Measurements from ENCODE around the gene LRRK1.

The LRRK1 gene

GRCh38 chr15:100905850-100906249, 13.3 kb upstream of the LRRK1 start:
- DNase-seq, result no peak

GRCh38 chr15:100908466-100908865, 10.7 kb upstream of the LRRK1 start:
- intact Hi-C loops (cut with DNase I), result no loop called here
- no peak for DNase-seq

More at GRCh38 chr15:100905850-100906249, 13.3 kb upstream of the LRRK1 start:
- intact Hi-C loops (cut with DNase I), result no loop called here

- no peak for DNase-seq
- intact Hi-C loops (cut with DNase I), result no loop called here
Measured at GRCh38 chr15:100909565-100909964, 9.6 kb upstream of the LRRK1 start.

GRCh38 chr15:100909989-100910955, 8.9 kb upstream of the LRRK1 start:
- DNase-seq, result no peak
- intact Hi-C loops (cut with DNase I), result loop anchor here (10.0 kb wide), 1 partner anchor 95 kb away; no protein-coding TSS in a partner anchor

GRCh38 chr15:100911086-100911485, 8.1 kb upstream of the LRRK1 start:
- no peak for DNase-seq
- intact Hi-C loops (cut with DNase I), result loop anchor here (10.0 kb wide), 1 partner anchor 94 kb away; no protein-coding TSS in a partner anchor

GRCh38 chr15:100913961-100914360, 5.2 kb upstream of the LRRK1 start:
- intact Hi-C loops (cut with DNase I), result loop anchor here (10.0 kb wide), 1 partner anchor 91 kb away; no protein-coding TSS in a partner anchor
- no peak for DNase-seq

- DNase-seq, result no peak
- intact Hi-C loops (cut with DNase I), result loop anchor here (10.0 kb wide), 1 partner anchor 90 kb away; no protein-coding TSS in a partner anchor
Measured at GRCh38 chr15:100914876-100915275, 4.3 kb upstream of the LRRK1 start.

GRCh38 chr15:100918034-100918689, 995 bp upstream of the LRRK1 start:
- peak; percentile 14 to 79 (median 60) for DNase-seq
- intact Hi-C loops (cut with DNase I), result loop anchor here (10.0 kb wide), 1 partner anchor 87 kb away; no protein-coding TSS in a partner anchor

GRCh38 chr15:100919481-100920405, 586 bp downstream of the LRRK1 start:
- DNase-seq, result peak in 1 of 42 donors; percentile 13
- intact Hi-C loops (cut with DNase I), result loop anchor here (10.0 kb wide), 1 partner anchor 85 kb away; no protein-coding TSS in a partner anchor

GRCh38 chr15:100920516-100921135, 1.5 kb downstream of the LRRK1 start:
- intact Hi-C loops (cut with DNase I), result no loop called here
- no peak for DNase-seq

- no peak for DNase-seq
- intact Hi-C loops (cut with DNase I), result no loop called here
Measured at GRCh38 chr15:100922192-100923040, 3.3 kb downstream of the LRRK1 start.

GRCh38 chr15:100923076-100923475, 3.9 kb downstream of the LRRK1 start:
- no peak for DNase-seq
- intact Hi-C loops (cut with DNase I), result no loop called here

- intact Hi-C loops (cut with DNase I), result no loop called here
- DNase-seq, result no peak
Measured at GRCh38 chr15:100923902-100924301, 4.7 kb downstream of the LRRK1 start.

GRCh38 chr15:100924436-100924835, 5.3 kb downstream of the LRRK1 start:
- intact Hi-C loops (cut with DNase I), result no loop called here
- DNase-seq, result peak in 1 of 42 donors; percentile 24

GRCh38 chr15:100925480-100925879, 6.3 kb downstream of the LRRK1 start:
- peak in 1 of 42 donors; percentile 7 for DNase-seq
- intact Hi-C loops (cut with DNase I), result no loop called here

- intact Hi-C loops (cut with DNase I), result no loop called here
- peak in 1 of 42 donors; percentile 32 for DNase-seq
Measured at GRCh38 chr15:100926258-100926657, 7.1 kb downstream of the LRRK1 start.
